Measurements from ENCODE around the gene RASGRP2.

The RASGRP2 gene

DNA sequence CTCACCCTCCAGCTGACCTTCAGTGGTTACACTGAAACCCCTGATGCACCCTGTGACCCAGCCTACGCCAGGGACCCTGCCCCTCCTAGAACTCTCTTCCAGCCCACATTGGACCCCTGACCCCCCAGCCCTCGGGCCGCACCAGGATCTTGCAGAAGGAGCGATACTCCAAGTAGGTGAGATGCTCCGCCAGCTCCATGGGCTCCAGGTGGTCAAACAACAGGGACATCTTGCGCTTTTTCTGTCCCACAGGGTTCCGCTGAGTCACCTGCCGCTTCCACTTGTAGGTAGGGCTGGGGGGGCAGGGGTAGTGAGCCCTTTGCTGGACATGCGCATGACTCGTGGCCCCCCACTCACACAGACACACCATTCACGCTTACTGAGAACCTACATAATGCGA, 4.1 kb downstream of the RASGRP2 start:
- DNase-seq, result no peak

- no peak for DNase-seq
Measured at GRCh38 chr11:64736654-64737053, 7.3 kb downstream of the RASGRP2 start.

DNA sequence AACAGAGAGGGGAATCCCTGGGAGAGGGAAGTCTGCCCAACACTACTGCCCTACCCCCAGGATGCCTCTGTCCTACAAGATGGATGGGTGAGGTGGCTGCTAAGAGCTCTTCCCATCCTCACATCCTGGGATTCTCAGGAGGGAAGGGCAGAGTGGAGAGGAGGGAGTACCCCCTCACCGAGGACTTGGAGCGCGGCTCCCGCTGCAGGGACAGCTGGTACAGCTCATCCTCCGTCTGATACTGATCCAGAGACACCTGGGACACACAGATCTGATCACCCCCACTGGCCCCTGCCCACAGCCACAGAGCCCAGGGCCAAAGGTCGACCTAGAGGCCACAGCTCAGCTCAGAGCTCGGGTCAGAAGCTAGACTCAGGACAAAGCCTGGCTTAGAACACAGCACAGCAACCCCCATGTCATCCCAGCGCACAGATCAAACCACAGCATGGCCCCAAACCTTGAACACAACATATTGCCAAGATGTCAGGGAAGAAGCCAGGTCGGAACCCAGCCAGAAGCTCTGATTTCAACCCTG, 8.2 kb downstream of the RASGRP2 start:
- no peak for DNase-seq

DNA sequence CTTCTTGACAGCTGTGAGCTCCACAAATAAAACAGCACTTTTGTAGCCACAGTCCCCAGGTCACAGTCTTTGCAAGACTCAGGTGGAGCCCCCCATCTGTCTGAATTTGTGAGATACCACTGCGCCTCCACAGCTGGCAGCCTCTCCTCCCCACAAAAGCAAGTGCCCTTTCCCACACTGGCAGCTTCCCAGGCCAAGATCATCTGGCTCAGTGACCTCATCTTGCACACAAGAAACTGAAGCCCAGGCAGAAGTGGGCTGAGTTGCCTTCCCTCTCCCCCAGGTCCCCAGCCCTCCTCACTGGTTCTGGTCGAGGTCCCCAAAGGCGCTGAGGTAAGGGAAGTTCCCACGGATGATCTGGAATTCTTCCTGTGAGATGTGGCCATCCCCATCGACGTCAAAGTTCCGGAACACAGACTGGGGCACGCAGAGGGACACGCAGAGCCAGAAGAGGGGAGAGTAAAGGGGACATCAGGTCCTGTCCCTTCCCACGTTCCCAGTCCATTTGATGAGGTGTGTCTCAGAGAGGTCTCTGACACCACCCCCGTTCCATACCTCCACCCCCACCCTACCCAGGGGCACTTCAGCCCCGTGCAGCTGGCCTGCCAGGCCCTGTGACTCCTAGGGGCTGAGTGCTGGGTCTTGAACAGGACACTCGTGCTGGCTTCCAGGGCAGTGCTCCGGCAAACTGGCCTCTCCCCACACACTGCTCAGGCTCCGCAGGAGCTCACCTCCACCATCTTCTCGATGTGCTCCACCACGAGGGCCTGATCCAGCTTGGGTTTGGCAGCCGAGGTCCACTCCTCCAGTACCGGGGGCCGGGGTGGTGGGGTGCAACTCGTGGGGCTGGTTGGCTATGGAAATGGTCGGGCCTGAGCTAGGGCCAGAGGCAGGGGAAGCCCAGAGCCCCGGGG, 8.9 kb downstream of the RASGRP2 start:
- DNase-seq, result no peak

GRCh38 chr11:64731601-64732000, 12.3 kb downstream of the RASGRP2 start:
- DNase-seq, result no peak

DNA sequence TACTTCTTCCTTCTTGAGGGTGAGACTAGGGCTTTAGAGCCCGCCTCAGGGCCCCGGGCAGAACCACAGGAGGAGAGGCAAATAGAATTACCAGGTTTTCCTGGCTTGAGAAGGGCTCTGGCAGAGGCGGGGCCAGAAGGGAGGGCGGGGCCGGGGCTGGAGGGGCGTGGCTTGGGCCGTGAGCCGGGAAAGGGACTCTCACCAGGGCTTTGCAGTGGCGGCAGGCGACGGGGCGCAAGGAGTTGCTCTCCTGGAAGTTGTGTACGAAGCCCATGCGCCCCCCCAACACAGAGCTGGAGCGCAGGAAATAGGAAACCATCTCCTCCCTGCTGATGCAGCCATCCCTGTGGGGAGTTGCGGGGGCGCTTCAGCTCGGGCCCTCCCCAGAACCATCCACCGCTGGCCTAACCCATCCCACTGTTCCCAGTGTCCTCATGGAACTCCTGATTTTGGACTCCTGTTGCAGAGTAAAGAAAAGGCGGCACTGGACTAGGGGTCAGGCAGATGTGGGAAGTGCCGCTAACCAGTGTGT, 14.0 kb downstream of the RASGRP2 start:
- DNase-seq, result peak; percentile 63

GRCh38 chr11:64728757-64729365, 15.1 kb downstream of the RASGRP2 start:
- DNase-seq, result no peak

- DNase-seq, result no peak
Measured at GRCh38 chr11:64726867-64727530, 16.9 kb downstream of the RASGRP2 start.

DNA sequence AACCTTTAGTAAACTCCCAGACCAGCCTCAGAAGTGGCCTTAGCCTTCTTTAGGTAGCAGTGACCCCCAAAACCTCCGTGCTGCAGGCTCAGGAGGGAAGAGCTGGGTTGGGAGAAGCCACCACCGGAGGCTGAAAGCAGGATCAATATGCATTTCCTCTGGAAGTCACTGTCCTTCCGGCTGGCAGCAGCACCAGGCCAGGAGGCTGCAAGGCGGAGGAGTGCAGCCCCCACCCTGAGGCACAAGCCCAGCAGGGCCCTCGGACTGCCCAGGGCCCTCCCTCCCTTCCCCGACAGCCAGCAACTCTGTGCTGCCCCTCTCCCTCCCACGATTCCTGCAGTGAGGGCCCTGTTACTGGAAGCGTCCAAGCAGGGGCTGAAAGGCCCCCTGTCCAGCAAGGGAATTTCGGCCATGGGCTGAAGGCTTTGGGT, 17.7 kb downstream of the RASGRP2 start:
- DNase-seq, result peak; percentile 20

DNA sequence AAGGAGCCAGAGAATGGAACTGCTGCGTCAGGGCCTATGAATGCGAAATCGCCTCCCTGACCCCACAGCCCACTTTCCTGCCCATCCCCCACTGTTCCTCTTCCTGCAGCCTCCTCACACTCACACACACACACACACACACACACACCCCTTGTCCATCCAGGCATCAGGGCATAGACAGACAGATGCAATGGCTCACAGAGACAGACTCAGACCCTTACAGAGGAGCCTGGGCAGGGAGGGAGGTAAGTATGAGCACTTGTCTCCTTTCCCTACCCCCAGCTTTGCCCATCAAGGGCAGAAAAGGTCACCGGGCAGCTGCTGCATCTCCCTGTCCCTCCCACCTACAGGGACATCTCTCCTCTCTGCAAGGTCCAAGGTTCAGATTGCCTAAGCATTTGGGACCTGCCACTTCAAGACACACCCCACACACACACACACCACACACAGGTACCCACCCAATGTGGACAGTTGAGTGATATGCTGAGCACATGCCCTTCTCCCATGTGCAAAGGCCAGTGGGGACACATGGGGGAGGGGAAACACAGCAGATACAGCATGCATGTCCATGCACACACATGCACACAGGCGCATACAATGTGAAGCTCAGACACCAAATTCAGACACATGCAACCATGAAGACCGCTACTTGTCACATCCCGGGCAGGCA, 18.9 kb downstream of the RASGRP2 start:
- DNase-seq, result no peak

- no peak for DNase-seq
Measured at GRCh38 chr11:64723907-64724862, 19.8 kb downstream of the RASGRP2 start.

GRCh38 chr11:64723117-64723906, 20.6 kb downstream of the RASGRP2 start, which contains the start of gene NRXN2:
NRXN2 (minus strand) TSS chr11:64723197; CDS start chr11:64713699, 9,498 bp downstream.
- DNase-seq, result peak; percentile 88

DNA sequence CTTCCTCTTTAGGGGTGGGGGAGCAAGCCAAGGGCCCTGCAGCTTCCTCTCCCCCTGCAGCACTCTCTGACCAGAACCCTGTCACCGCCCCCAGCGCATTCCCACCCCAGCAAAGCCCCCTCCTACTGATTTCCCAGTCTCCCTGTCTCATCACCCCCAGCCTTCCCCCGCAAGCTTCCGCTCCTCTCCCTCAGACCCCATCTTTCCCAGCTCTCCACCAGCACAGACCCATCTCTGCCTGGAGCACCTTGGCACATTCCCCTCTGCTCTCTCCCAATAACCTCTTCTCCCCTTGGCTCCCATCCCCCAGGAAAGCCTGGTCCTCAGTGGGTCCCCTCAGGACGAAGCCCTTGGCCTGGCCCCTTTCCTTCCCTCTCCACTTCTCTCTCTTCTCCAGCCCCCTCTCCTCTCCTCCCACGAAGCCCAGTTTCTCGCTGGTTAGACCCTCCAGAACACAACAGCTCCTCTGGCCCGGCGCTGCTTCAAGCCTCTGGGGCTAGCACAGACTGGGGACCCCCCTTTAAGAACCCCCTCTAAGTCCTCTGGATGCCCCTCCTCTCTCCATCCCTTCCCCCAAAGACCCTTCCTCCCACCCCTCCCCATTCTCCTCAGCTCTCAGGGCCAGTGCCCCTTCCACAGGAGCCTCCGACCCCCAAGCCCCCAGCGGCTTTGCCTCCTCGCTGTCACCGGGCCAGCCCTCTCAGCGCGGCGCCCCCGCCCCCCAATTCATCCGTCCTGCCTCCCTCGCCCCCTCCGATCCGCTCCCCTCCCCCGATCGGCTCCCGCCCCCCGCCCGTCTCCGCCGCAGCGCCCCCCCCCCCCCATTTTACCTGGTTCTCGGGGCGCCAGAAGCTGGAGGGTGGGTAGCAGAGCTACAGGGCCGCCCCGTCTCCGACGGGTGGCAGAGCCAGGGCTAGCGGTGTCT, 21.5 kb downstream of the RASGRP2 start:
- no peak for DNase-seq

DNA sequence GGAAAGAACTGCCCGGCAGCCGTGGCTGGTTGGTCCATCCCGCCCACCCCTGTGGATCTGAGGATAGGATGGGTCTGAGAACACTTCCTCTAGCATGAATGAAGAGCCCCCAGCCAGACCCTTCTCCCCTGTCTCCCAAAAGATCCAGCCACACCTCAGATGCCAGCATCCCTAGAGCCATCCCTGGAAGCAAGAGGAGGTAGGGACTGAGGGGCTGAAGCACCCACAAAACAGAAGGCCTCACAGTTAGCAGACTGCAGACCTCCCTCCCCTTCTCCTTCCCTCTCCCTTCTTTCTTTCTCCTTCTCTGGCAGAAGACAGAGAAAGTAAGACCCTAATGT, 22.6 kb downstream of the RASGRP2 start:
- DNase-seq, result no peak

DNA sequence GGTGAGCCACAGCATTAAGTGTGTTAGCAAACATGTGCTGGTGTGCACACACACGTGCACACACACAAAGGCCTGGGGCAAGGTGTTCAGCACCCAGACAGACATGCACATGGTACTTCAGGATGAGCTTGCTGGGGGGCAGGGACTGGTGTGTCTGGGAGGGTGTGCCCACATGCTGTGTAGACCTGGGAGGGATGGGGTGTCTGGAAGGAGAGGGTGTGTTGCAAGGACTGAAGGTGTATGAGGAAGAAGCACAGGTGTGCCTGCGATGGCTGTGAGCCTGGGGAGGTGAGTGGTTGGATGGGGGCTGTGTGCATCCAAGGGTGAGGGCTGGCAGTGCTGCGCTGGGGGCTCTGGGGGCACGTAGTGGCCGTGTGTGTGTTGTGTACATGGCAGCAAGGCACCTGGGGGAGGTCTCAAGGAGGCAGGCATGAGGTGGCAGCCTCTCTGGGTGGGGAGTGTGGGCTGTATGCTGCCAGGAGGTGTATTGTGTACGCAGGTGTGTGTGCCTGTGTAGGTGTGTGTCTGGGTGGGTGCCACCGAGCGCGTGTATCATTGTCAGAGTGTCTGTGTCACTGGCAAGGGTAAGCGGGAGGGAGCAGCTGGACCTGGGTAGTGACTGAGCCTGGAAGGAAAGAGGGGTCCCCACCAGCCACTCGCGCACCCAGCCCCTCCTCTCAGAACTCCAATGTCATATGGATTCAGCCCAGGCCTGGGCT, 23.1 kb downstream of the RASGRP2 start:
- DNase-seq, result no peak

GRCh38 chr11:64720167-64720566, 23.8 kb downstream of the RASGRP2 start:
- no peak for DNase-seq

- no peak for DNase-seq
Measured at GRCh38 chr11:64719406-64719805, 24.5 kb downstream of the RASGRP2 start.

GRCh38 chr11:64718780-64719124, 25.2 kb downstream of the RASGRP2 start:
- DNase-seq, result no peak
